Measurements from ENCODE around the gene PTCH1.

DNA sequence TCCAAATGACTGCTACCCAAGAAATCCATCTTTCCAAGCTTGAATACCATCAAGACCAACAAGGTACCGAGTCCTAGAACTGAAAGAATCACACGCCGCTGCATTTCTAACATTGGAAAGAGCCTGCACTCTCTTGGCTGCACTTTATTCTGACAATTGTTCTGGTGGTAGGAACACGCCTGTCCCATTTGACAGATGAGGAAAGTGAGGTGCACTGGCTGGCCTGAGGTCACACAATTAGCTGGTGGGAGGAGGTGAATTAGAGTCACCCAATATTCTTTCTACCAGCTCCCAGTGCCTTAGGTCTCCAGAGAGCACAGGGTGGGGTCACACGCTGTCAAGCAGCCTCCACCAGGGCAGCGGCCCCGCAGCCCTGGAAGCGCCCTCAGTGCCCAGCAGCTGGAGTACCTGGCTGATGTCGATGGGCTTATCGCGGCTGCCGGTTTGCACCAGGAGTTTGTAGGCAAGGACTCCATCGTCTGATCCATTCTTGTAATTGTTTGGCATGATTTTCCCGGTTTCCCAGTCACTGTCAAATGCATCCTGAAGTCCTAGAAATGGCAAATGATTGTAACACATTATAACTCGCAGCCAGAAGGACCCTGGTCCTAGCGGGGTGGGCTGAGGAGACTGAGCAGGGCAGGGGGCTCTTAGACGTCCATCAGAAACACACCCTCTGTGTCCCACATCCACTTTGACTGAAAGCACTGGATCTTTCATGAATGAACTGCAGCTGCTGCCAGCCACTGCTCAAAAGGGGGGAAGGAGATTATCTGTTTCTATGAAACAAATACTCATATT is 55.1 kb downstream of the PTCH1 start:
- TF ChIP-seq POLR2A (IDR thresholded peaks at IDR 0.05) (no peak), EP300 (IDR thresholded peaks at IDR 0.05) (no peak)
- TF ChIP-seq, protein P1, sequence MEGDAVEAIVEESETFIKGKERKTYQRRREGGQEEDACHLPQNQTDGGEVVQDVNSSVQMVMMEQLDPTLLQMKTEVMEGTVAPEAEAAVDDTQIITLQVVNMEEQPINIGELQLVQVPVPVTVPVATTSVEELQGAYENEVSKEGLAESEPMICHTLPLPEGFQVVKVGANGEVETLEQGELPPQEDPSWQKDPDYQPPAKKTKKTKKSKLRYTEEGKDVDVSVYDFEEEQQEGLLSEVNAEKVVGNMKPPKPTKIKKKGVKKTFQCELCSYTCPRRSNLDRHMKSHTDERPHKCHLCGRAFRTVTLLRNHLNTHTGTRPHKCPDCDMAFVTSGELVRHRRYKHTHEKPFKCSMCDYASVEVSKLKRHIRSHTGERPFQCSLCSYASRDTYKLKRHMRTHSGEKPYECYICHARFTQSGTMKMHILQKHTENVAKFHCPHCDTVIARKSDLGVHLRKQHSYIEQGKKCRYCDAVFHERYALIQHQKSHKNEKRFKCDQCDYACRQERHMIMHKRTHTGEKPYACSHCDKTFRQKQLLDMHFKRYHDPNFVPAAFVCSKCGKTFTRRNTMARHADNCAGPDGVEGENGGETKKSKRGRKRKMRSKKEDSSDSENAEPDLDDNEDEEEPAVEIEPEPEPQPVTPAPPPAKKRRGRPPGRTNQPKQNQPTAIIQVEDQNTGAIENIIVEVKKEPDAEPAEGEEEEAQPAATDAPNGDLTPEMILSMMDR (IDR thresholded peaks at IDR 0.05): no peak
